WTC11 (cell line): ENCODE data around the gene ANO1. TPM values are rescaled to one million over a fixed set of nuclear protein-coding genes. Genes with fewer than 3 reads are reported as not detected.

Experiments
- ATAC-seq: fragments of 200-7000 bp; cut with Tn5 transposase; 2 replicates; pipeline ENCODE4 v1.10.0; 2021; ENCODE audit warnings: mild to moderate bottlenecking, moderate library complexity
- CTCF ChIA-PET: fragments of 300-600 bp; sonication (Branson Sonifier 250); formaldehyde crosslinking; loops from one replicate; lab custom pipeline; 2021; ENCODE audit warnings: antibody characterized with exemption; lab: Charles Lee
- POLR2A ChIA-PET: fragments of 350-600 bp; sonication (Branson Sonifier 250); formaldehyde crosslinking; loops from one replicate; lab custom pipeline; 2021; ENCODE audit warnings: antibody characterized with exemption; lab: Charles Lee
- DNase-seq: peaks from one replicate; pipeline ENCODE4 v3.0.0; 2021; ENCODE audit warnings: low spot score
- H3K27ac Mint-ChIP-seq: 2 replicates; pipeline ENCODE4 v1.8.0; 2021; ENCODE audit warnings: mixed read lengths
- H3K27me3 Mint-ChIP-seq: 2 replicates; pipeline ENCODE4 v1.8.0; 2021; ENCODE audit warnings: low read depth, mild to moderate bottlenecking, moderate library complexity, mixed read lengths
- H3K36me3 Mint-ChIP-seq: 2 replicates; pipeline ENCODE4 v1.8.0; 2021; ENCODE audit warnings: mixed read lengths
- H3K4me1 Mint-ChIP-seq: 2 replicates; pipeline ENCODE4 v1.8.0; 2022; ENCODE audit warnings: mixed read lengths
- H3K4me3 Mint-ChIP-seq: 2 replicates; pipeline ENCODE4 v1.8.0; 2021; ENCODE audit warnings: mild to moderate bottlenecking, moderate library complexity, mixed read lengths
- H3K9me3 Mint-ChIP-seq: 2 replicates; pipeline ENCODE4 v1.8.0; 2021; ENCODE audit warnings: mixed read lengths
- ARID4B ChIP-seq: sonication (generic); formaldehyde crosslinking; IDR thresholded peaks from 2 replicates; pipeline ENCODE4 v1.8.0; 2023; ENCODE audit warnings: missing genetic modification reagents, mild to moderate bottlenecking, borderline replicate concordance
- EMX1 ChIP-seq: fragments of 250-450 bp; sonication (Bioruptor Pico); IDR thresholded peaks from 2 replicates; pipeline ENCODE4 v1.8.0; 2021; ENCODE audit warnings: mild to moderate bottlenecking
- HMGA2 ChIP-seq: fragments of 250-450 bp; sonication (Bioruptor Pico); IDR thresholded peaks from 2 replicates; pipeline ENCODE4 v1.4.0; 2021; ENCODE audit warnings: mild to moderate bottlenecking, moderate library complexity
- NR1H2 ChIP-seq: sonication (generic); formaldehyde crosslinking; IDR thresholded peaks from 2 replicates; pipeline ENCODE4 v1.9.0; 2021; ENCODE audit warnings: mild to moderate bottlenecking, moderate library complexity, missing genetic modification reagents
- PREB ChIP-seq: sonication (generic); formaldehyde crosslinking; IDR thresholded peaks from 2 replicates; pipeline ENCODE4 v1.8.1; 2022; ENCODE audit warnings: mild to moderate bottlenecking, missing genetic modification reagents, moderate library complexity, borderline replicate concordance
- TEAD4 ChIP-seq: sonication (generic); formaldehyde crosslinking; IDR thresholded peaks from 2 replicates; pipeline ENCODE4 v1.8.0; 2022; ENCODE audit warnings: mild to moderate bottlenecking, missing genetic modification reagents
- ZNF121 ChIP-seq: sonication (generic); formaldehyde crosslinking; IDR thresholded peaks from 2 replicates; pipeline ENCODE4 v1.8.0; 2023; ENCODE audit warnings: missing genetic modification reagents
- ZNF138 ChIP-seq: sonication (generic); formaldehyde crosslinking; conservative IDR thresholded peaks from 2 replicates; pipeline ENCODE4 v1.8.1; 2022; ENCODE audit warnings: mild to moderate bottlenecking, moderate library complexity, missing genetic modification reagents
- ZNF396 ChIP-seq: fragments of 250-450 bp; sonication (Bioruptor Pico); IDR thresholded peaks from 2 replicates; pipeline ENCODE4 v1.8.0; 2021; ENCODE audit warnings: mild to moderate bottlenecking, moderate library complexity, borderline replicate concordance
- total RNA-seq: library from RNA; stranded (reverse); gene quantifications from 3 replicates; pipeline ENCODE4 v1.2.3, GENCODE V29; 2021
- TF ChIP-seq, protein P1 (sequence below): fragments of 200-600 bp; IDR thresholded peaks from 2 replicates; pipeline ENCODE4 v1.8.0; 2022; ENCODE audit warnings: antibody characterized with exemption
- TF ChIP-seq, protein P2 (sequence below): sonication (generic); formaldehyde crosslinking; IDR thresholded peaks from 2 replicates; pipeline ENCODE4 v1.8.0; 2022; ENCODE audit warnings: mild to moderate bottlenecking, missing genetic modification reagents
- TF ChIP-seq, protein P3 (sequence below): sonication (generic); formaldehyde crosslinking; IDR thresholded peaks from 2 replicates; pipeline ENCODE4 v1.8.1; 2023; ENCODE audit warnings: mild to moderate bottlenecking, missing genetic modification reagents, moderate library complexity

ANO1 gene
- total RNA-seq, 1 experiment from 2014 or later = 4.1 TPM

DNA sequence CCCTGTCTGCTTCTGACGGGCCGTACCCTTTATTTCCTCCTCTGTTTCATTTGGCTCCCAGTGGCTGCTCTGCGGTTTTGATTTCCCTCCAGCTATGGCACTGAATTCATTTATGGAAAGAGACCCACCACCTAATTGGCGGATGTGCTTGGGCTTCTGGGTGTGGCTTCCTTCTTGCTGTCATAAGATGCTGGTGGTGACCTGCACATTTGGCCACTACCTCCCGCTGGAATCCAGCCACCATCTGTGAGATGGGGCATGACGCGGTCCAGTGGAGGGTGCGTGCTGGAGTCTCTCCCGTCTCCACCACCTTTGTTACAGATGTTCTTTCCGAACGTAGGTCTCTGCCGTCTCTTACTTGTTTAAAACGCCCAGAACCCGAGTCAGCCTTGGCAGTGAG lies 77.3 kb downstream of the ANO1 start:
- ATAC-seq (no peak), DNase-seq (no peak)
- ChIA-PET CTCF (interaction anchor here (1.2 to 1.6 kb wide), 4 partner anchors 22 to 237 kb away, joined by 3 to 5 read pairs (median 4); no protein-coding TSS in a partner anchor), POLR2A (no interaction called here)
- TF ChIP-seq ZNF396 (CRISPR knock-in tag) (no peak), ZNF138 (CRISPR knock-in tag) (no peak), ZNF121 (CRISPR knock-in tag) (no peak), EMX1 (CRISPR knock-in tag) (no peak), TEAD4 (CRISPR knock-in tag) (no peak)
- TF ChIP-seq, protein P1, sequence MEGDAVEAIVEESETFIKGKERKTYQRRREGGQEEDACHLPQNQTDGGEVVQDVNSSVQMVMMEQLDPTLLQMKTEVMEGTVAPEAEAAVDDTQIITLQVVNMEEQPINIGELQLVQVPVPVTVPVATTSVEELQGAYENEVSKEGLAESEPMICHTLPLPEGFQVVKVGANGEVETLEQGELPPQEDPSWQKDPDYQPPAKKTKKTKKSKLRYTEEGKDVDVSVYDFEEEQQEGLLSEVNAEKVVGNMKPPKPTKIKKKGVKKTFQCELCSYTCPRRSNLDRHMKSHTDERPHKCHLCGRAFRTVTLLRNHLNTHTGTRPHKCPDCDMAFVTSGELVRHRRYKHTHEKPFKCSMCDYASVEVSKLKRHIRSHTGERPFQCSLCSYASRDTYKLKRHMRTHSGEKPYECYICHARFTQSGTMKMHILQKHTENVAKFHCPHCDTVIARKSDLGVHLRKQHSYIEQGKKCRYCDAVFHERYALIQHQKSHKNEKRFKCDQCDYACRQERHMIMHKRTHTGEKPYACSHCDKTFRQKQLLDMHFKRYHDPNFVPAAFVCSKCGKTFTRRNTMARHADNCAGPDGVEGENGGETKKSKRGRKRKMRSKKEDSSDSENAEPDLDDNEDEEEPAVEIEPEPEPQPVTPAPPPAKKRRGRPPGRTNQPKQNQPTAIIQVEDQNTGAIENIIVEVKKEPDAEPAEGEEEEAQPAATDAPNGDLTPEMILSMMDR = no peak
- Mint-ChIP-seq H3K36me3 (no peaks in the 10 kb centered on the region), H3K9me3 (no peaks in the 10 kb centered on the region), H3K27me3 (no peaks in the 10 kb centered on the region), H3K4me1 (0 out of 2 replicates have a peak, but pooled peaks cover 2% of the 10 kb centered on the region), H3K4me3 (no peak overlapping the region), H3K27ac (no peak overlapping the region)

DNA sequence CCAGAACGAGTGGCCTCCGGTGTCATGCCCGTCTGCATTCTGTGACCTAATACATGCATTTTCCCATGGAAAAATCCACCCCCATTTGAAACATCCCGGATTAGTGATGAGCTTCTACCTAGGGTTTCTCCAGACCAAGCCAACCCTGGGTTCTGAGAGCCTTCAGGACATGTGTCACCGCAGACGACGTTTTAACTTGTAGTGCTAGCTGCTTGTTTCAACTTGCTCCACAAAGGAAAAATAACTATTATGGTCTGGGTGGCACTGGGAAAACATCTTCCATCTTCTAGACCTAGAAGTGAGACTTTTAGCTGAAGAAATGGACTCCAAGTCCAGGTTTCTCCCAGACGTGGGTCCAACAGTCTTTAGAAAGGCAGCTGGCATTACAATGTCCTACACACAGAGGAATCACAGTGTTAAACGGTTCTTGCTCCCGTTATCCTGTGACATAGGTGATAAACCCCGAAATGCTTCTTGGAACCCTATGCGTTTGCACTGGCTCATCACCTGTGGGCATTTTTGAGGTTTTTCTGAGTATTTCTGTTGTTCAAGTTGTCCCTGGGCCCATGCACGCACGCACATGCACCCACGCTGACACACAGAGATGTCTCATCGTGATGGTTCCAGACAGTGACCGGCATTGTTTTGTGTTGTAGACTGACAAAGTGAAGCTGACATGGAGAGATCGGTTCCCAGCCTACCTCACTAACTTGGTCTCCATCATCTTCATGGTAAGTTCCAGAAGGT lies 78.3 kb downstream of the ANO1 start:
- 0 out of 2 replicates have a peak, but pooled peaks cover 2% of the 10 kb centered on the region for H3K4me1 Mint-ChIP-seq
- TF ChIP-seq, protein P2, sequence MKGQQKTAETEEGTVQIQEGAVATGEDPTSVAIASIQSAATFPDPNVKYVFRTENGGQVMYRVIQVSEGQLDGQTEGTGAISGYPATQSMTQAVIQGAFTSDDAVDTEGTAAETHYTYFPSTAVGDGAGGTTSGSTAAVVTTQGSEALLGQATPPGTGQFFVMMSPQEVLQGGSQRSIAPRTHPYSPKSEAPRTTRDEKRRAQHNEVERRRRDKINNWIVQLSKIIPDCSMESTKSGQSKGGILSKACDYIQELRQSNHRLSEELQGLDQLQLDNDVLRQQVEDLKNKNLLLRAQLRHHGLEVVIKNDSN (CRISPR knock-in tag) = no peak
- TF ChIP-seq, protein P3, sequence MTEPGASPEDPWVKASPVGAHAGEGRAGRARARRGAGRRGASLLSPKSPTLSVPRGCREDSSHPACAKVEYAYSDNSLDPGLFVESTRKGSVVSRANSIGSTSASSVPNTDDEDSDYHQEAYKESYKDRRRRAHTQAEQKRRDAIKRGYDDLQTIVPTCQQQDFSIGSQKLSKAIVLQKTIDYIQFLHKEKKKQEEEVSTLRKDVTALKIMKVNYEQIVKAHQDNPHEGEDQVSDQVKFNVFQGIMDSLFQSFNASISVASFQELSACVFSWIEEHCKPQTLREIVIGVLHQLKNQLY (CRISPR knock-in tag) = no peak
- TF ChIP-seq HMGA2 (no peak), PREB (CRISPR knock-in tag) (no peak), ARID4B (CRISPR knock-in tag) (no peak)
- ATAC-seq (no peak), DNase-seq (no peak)
- H3K27me3 Mint-ChIP-seq = no peaks in the 10 kb centered on the region
- H3K36me3 Mint-ChIP-seq = no peaks in the 10 kb centered on the region
- ChIA-PET CTCF (interaction anchor here (0.7 to 1.6 kb wide), 8 partner anchors 15 to 208 kb away, joined by 3 to 5 read pairs (median 3); no protein-coding TSS in a partner anchor), POLR2A (no interaction called here)
- H3K9me3 Mint-ChIP-seq = no peaks in the 10 kb centered on the region
- H3K4me3 Mint-ChIP-seq = no peak overlapping the region
- H3K27ac Mint-ChIP-seq = no peak overlapping the region

DNA sequence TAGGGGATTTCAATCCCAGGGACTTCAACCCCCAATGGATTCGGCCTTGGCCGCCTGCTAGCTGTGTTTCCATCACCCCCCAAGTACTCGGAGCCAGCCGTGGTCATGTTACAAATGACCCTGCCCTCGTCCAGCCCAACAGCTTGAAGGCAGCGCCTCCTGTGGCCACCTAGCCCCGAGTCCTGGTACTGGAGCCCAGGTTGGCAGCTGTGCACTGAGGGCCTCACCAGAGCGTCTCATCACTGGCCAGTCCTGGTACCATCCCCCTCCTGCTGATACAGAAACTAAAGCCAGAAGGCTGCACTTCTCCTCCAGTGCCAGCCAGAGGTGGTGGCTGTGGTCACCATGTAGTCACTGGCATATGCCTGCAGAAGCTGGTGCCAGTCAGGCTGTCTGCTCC lies 80.1 kb downstream of the ANO1 start:
- peak; percentile 95 for ATAC-seq
- no peak overlapping the region for H3K27ac Mint-ChIP-seq
- POLR2A ChIA-PET = interaction anchor here (0.6 to 0.8 kb wide), 2 partner anchors 12 to 84 kb away, joined by 3 to 4 read pairs; no protein-coding TSS in a partner anchor

More for the DNA sequence above, 80.1 kb downstream of the ANO1 start:
- H3K36me3 Mint-ChIP-seq = no peaks in the 10 kb centered on the region
- H3K9me3 Mint-ChIP-seq = no peaks in the 10 kb centered on the region
- no peak overlapping the region for H3K4me3 Mint-ChIP-seq
- peak; percentile 82 for DNase-seq
- H3K27me3 Mint-ChIP-seq = no peaks in the 10 kb centered on the region
- CTCF ChIA-PET = interaction anchor here (0.5 to 1.7 kb wide), 50 partner anchors 9 to 265 kb away, joined by 3 to 30 read pairs (median 4); no protein-coding TSS in a partner anchor
- TF ChIP-seq, protein P1 = 0 out of 2 replicates have a peak, but pooled peaks have one; percentile 15
- no peak for TF ChIP-seq NR1H2 (CRISPR knock-in tag)
- H3K4me1 Mint-ChIP-seq = 0 out of 2 replicates have a peak, but pooled peaks cover 2% of the 10 kb centered on the region
